ENCODE results near the gene PDCD4.

The PDCD4 gene

DNA sequence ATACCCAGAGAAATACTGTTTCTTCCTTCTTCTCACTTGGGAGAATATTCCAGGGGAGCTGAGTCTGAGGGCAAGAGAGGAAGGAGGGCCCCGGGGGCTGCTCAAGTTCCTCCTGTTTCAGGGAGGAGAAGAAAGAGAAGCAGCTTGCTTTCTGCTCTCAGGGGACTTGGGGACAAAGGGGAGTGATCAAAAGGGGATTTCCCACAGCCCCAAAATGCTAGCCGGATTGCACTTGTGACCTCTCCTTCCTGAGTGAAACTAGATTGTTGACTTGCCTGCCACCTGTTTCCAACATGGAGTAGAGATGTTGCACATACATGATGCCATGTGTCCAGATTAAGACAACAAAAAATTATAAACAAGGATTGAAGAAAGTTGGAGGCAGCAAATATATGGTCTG lies 28.7 kb upstream of the PDCD4 start:
- peak; percentile 24 for DNase-seq

- DNase-seq: no peak
These were observed 27.7 kb upstream of the PDCD4 start for GRCh38 chr10:110843796-110844616.

DNA sequence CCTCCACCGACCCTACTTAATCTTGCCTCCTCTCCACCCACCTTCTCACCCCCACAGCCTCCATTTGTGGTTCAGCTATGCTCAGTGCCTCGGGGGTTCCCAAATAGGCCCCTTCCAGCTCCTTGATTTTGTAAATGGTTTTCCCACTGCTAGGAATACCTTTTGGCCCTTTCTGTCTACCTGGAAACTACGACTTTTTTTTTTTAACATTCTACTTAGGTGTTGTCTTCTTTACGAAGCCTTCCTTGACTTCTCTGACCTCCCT lies 27.2 kb upstream of the PDCD4 start:
- no peak for DNase-seq

DNA sequence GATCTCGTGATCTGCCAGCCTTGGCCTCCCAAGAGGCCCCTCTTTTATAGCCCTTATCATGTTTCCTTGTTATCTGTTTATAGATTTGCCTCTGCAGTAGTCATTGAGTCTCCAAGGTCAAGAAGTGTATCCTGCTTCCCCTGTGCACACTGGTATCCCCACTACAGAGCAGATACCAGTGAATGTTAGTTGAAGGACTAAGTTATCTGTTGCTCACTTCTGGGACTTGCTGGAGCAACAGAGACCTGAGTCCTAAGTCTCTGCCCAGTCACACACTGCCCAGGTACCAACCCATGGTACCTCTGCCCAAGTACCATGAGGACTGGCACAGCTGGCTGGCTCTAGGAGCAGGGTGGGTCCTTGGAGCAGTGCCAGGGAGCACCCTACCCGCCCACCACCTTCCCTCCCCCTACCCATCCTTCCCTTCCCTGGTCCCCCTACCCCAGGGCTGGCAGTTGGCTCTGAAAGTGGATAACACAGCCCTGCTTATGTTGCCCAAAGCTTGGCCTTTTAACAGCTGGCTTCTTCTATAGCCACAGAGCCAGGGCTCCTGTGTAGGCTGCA lies 26.5 kb upstream of the PDCD4 start:
- no peak for DNase-seq

- no peak for DNase-seq
These were observed 25.7 kb upstream of the PDCD4 start for GRCh38 chr10:110845756-110846620.

DNA sequence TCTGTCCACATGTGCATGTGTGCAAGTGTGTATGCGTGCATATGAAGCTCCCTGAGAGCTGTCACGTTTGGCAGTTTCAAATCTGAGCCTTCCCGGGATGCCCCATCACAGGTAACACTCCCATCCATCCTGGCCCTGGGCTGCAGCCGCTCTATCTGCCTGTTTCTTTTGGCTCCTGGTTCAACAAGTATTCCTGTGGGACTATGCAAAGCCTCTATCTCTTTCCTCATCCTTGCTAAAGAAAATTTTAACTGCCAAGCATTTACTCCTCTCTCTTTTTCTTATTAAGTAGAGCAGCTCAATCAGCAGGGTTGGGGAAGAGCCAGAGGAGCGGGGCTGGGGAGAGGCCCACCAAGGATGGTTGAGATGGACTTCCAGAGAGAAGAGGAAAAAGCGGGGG lies 24.4 kb upstream of the PDCD4 start:
- DNase-seq: no peak

GRCh38 chr10:110848106-110848505 lies 23.6 kb upstream of the PDCD4 start:
- DNase-seq: no peak

DNA sequence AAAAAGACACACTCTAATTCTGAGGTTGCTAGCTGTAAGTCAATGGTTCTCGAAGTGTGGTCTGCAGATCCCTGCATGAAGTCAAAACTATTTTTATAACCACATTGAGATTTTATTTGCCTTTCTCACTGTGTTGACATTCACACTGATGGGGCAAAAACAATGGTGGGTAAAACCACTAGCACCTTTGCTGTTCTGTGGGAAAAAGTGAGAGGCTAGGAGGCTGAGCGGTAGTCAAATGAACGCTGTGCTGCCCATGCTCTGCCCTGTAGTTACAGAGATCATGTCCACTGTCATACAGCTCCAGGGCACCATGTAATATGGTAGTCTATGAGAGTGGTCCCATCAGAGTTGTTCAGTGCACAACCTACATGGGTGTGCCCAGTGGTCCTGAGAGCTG lies 21.6 kb upstream of the PDCD4 start:
- peak; percentile 29 for DNase-seq

DNA sequence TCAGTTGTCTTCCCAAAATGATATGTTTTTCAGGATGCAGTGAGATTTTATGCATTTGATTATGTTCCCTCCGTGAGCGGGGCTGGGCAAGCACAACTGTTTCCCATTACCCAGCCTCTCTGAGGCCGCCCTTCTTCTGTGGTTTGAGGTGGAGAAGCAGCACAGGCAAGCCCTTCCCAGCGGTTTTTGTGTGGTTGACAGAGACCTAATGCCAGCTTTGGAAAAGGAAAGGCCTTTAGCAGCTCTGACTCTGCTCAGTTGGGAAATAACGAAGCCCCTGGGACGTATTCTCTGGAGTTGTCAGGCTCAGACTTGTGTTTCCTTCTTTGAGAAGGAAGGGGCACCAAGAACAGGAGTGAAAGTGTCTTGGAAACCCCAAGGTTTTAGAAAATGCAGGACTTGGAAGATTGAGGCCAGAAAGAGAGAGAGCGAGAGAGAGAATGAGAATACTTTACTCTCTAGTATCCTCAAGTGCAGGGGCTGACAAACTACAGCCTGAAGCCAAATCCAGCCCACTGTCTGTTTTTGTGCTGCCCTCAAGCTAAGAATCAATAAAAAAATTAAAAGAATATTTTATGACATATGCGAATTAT lies 20.6 kb upstream of the PDCD4 start:
- DNase-seq: peak; percentile 33

DNA sequence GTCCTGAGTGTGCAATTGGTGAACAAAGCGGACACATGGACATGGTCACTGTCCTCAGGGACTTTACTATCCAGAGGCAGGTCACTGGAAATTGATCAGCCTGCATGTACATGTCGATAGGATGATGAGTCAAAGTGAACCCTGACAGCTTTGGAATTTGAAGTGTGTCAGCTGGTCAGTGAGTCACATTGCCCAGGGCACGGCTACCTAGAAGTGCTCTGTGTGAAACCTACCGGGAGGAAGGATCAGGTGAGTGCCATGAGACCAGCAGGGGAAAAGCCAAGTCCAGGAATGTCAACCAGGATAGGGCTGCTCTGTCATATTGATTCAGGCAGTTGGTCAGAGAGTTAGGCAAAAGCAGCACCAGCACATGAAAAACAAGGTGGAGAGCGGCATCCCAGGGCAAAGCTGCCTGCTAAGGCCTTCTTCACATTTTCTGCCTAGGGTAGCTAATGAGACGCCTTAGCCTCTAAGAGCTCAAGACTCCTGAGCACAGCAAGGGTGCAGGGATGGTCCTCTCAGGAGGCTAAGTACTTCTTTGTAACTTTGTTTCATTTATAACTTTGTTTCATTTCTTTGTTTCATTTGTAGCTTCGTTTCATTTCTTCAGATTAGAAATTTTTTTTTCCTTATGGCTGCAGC lies 19.4 kb upstream of the PDCD4 start:
- no peak for DNase-seq

DNA sequence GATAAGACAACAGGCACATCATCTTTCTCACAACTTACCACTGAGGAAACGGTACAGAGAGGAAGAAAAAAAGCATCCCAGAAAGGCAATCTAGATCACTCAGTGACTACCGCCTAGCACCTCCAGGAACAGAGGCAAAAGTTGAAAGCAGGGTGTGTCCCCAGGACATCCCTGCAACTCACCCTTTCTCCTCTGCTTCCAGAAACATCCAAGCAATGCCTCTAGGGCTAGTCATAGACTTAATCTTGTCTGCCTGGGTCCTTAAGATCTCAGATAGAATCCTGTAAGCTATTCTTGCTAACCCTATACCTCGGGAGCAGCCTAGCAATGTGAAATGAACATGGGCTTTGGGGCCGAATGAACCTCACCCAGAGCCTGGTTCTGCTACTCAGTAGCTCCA lies 18.8 kb upstream of the PDCD4 start:
- DNase-seq: no peak

DNA sequence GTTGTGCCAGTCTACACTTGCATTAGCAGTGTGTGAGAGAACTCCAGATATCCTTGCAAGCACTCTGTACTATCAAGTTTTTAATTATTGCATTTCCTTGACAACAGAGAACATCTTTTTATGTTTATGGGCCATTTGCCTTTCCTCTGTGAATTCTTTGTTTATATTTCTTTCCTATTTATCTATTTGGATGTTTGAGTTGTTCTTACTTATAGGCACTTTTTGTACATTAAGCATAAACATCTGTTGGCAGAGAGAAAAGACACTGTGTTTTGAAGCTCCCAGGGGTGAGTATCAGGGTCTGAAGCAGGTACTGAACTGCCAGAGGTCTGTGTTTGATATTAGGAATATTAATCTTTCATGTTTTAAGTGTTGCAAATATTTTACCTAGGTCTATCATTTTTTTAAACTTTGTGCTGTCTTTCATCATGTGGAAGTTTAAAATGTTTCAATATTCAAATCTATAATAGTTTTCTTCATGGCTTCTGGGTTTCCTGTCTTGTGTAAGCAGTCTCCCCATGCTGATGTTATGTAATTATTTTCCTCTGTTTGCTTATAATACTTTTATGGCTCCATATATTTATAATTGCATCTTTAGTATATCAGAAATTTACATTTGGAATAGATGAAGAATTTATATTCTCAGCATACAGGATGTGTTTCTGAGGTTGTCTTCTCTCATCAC lies 17.7 kb upstream of the PDCD4 start:
- DNase-seq: no peak

- DNase-seq: peak; percentile 32
These were observed 14.2 kb upstream of the PDCD4 start for GRCh38 chr10:110857265-110858171.

- DNase-seq: no peak
These were observed 13.3 kb upstream of the PDCD4 start for GRCh38 chr10:110858297-110858934.

DNA sequence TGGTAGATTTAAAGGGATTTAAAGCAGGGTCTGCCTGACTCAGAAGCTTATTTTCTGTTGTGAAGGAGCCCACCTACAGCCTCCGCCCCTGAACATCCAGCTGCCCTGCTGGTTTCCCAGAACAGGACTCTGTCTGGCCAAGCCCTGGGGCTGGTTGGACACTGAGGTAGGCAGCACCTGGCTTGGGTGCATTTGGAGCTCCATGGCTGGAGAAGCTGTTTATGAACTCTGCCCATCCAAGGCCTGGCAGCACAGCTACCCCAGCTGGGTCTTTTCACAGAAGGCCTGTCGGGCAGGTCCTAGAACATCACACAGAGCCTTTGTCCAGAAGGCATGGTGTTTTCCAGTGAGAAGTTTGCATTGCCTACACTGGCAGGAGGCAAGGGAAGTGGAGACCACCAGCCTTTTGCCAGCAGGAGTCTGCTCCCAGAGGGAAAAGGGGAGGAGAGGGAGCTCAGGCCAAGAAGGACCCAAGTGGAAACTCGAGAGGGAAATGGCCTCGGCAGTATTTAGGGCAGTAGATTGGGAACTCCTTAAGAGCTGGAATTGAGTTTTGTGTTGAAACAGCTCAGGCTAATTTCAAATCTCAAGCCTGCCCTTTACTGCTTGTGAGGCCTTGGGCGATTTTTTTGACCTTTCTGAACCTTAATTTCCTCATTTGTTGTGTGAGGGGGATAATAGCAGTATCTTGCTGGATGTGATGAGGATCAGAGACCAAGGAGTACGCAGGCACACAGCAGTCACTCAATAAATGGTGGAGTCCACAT lies 12.3 kb upstream of the PDCD4 start:
- no peak for DNase-seq

DNA sequence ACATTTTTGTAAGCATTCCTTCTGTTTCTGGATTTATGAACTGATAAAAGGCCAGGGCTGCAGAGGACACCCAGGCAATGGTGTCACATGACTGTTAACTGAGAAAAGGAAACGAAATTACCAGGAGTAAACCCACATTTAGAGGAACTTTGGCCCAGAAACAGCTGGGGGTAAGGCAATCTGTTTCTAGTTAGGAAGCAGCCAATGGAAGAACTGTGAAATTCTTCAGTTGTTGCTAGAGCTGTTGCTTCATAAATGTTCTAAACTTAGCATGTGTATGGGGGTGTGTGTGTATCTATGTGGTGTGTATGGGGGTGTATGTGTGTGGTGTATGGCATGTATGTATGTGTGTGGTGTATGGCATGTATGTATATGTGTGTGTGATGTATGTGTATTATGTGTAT lies 11.8 kb upstream of the PDCD4 start:
- DNase-seq: no peak

GRCh38 chr10:110860576-110861241 lies 11.0 kb upstream of the PDCD4 start:
- peak; percentile 58 for DNase-seq

- no peak for DNase-seq
These were observed 10.3 kb upstream of the PDCD4 start for GRCh38 chr10:110861476-110861875.

GRCh38 chr10:110861930-110862649 lies 9.6 kb upstream of the PDCD4 start:
- DNase-seq: no peak
